HG03565 (cell line): ENCODE data around the gene PPP2R5E.

ENCODE experiments used
- ATAC-seq: cut with Tn5 transposase; IDR thresholded peaks from one replicate; pipeline ENCODE4 v1.9.1; 2021; ENCODE audit warnings: mild to moderate bottlenecking, moderate library complexity; ENCODE audit not compliant: unreplicated experiment

The PPP2R5E gene

GRCh38 chr14:63435838-63436237, 107.3 kb downstream of the PPP2R5E start:
- ATAC-seq: no peak

- no peak for ATAC-seq
Measured at GRCh38 chr14:63435204-63435603, 108.0 kb downstream of the PPP2R5E start.

- ATAC-seq: no peak
Measured at GRCh38 chr14:63432888-63433552, 110.2 kb downstream of the PPP2R5E start.

- no peak for ATAC-seq
Measured at GRCh38 chr14:63432228-63432627, 110.9 kb downstream of the PPP2R5E start.

- ATAC-seq: no peak
Measured at GRCh38 chr14:63431466-63431865, 111.7 kb downstream of the PPP2R5E start.

- no peak for ATAC-seq
Measured at GRCh38 chr14:63428486-63428885, 114.7 kb downstream of the PPP2R5E start.

GRCh38 chr14:63426838-63427352, 116.3 kb downstream of the PPP2R5E start:
- ATAC-seq: no peak

GRCh38 chr14:63423889-63424288, 119.3 kb downstream of the PPP2R5E start:
- ATAC-seq: no peak

GRCh38 chr14:63423381-63423780, 119.8 kb downstream of the PPP2R5E start:
- no peak for ATAC-seq

GRCh38 chr14:63421919-63422318, 121.3 kb downstream of the PPP2R5E start:
- ATAC-seq: no peak

GRCh38 chr14:63421226-63421625, 122.0 kb downstream of the PPP2R5E start:
- ATAC-seq: no peak

- peak; percentile 74 for ATAC-seq
Measured at GRCh38 chr14:63418020-63418419, 125.2 kb downstream of the PPP2R5E start.

- no peak for ATAC-seq
Measured at GRCh38 chr14:63413009-63413408, 130.2 kb downstream of the PPP2R5E start.

- ATAC-seq: no peak
Measured at GRCh38 chr14:63406333-63406732, 136.8 kb downstream of the PPP2R5E start.

GRCh38 chr14:63405715-63406114, 137.5 kb downstream of the PPP2R5E start:
- no peak for ATAC-seq

- no peak for ATAC-seq
Measured at GRCh38 chr14:63404906-63405305, 138.3 kb downstream of the PPP2R5E start.

- no peak for ATAC-seq
Measured at GRCh38 chr14:63401646-63402045, 141.5 kb downstream of the PPP2R5E start.

- no peak for ATAC-seq
Measured at GRCh38 chr14:63398952-63399351, 144.2 kb downstream of the PPP2R5E start.

GRCh38 chr14:63394841-63395240, 148.3 kb downstream of the PPP2R5E start:
- ATAC-seq: no peak

- no peak for ATAC-seq
Measured at GRCh38 chr14:63394432-63394831, 148.7 kb downstream of the PPP2R5E start.

GRCh38 chr14:63393012-63393411, 150.2 kb downstream of the PPP2R5E start:
- ATAC-seq: no peak

- no peak for ATAC-seq
Measured at GRCh38 chr14:63392236-63392635, 150.9 kb downstream of the PPP2R5E start.
